ENCODE data around the gene ZNF805. TPM values are rescaled to one million over a fixed set of nuclear protein-coding genes. Genes with fewer than 3 reads are reported as not detected.

Gene ZNF805
- total RNA-seq, 3 donors from 2014 or later = 17.0 to 29.9 (median 19.8) TPM

DNA sequence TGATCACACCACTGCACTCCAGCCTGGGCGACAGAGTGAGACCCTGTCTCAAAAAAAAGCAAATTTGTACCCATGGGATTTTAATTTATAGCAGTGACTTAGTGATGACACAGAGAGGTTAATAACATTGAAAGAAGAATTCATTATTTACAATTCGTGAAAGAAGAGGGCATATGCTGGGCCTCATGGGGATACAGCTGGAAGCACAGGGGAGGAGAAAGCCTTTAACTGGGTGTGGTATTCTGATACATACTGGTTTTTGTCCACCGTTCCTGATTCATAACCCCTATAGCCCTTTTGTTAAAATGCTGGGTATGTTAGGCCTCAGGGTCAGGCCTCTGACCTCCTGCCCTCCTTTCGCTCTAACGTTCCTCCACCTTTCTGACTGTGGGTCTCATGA, 38.3 kb upstream of the ZNF805 start:
- H3K4me1 ChIP-seq = no peaks in the 10 kb centered on the region
- no peaks in the 10 kb centered on the region for H3K27me3 ChIP-seq
- H3K27ac ChIP-seq = no peak overlapping the region
- H3K9me3 ChIP-seq = peaks cover 7 to 45% of the 10 kb centered on the region in 2 donors
- TF ChIP-seq POLR2A (IDR thresholded peaks at IDR 0.05) (no peak), POLR2AphosphoS5 (IDR thresholded peaks at IDR 0.05) (no peak)
- TF ChIP-seq, protein P1, sequence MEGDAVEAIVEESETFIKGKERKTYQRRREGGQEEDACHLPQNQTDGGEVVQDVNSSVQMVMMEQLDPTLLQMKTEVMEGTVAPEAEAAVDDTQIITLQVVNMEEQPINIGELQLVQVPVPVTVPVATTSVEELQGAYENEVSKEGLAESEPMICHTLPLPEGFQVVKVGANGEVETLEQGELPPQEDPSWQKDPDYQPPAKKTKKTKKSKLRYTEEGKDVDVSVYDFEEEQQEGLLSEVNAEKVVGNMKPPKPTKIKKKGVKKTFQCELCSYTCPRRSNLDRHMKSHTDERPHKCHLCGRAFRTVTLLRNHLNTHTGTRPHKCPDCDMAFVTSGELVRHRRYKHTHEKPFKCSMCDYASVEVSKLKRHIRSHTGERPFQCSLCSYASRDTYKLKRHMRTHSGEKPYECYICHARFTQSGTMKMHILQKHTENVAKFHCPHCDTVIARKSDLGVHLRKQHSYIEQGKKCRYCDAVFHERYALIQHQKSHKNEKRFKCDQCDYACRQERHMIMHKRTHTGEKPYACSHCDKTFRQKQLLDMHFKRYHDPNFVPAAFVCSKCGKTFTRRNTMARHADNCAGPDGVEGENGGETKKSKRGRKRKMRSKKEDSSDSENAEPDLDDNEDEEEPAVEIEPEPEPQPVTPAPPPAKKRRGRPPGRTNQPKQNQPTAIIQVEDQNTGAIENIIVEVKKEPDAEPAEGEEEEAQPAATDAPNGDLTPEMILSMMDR (IDR thresholded peaks at IDR 0.05) = no peak
- no peak for DNase-seq (ENCODE audit: low spot score in 2 of 2)
- peaks cover 5% of the 10 kb centered on the region for H3K36me3 ChIP-seq
- no peak overlapping the region for H3K4me3 ChIP-seq
- intact Hi-C loops (cut with DNase I; ENCODE audit: low total_unique reads) = no loop called here

DNA sequence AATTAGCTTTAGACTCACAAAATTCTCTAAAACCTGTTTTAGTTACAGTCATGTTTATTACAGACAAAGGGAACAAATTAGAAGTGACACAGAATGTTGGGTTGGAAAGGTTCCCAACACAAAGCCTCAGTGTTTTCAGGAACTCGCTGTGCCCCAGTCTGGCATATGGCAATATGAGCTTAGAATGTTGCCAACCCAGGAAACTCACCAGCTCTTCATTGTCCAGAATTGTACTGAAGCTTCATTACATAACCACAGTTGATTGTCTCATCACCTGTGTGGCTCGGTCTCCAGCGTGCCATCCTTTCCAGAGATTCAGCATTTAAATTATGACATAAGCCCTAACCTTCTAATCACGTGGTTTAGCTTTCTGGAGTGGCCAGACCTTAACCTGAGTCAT, 30.1 kb upstream of the ZNF805 start:
- Histone ChIP-seq H3K27ac (no peak overlapping the region), H3K9me3 (peaks cover 45 to 52% of the 10 kb centered on the region in 2 donors)

DNA sequence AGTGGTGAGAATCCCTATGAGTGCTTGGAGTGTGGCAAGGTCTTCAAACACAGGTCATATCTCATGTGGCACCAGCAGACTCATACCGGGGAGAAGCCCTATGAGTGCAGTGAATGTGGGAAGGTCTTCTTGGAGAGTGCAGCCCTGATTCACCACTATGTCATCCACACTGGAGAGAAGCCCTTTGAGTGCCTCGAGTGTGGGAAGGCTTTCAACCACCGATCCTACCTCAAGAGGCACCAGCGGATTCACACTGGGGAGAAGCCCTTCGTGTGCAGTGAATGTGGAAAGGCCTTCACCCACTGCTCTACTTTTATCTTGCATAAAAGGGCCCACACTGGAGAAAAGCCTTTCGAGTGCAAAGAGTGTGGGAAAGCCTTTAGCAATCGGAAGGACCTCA, 28.3 kb upstream of the ZNF805 start:
- H3K27ac ChIP-seq = no peak overlapping the region

More for the DNA sequence above, 30.1 kb upstream of the ZNF805 start:
- Histone ChIP-seq H3K4me3 (no peak overlapping the region), H3K4me1 (no peaks in the 10 kb centered on the region), H3K36me3 (peaks cover 27% of the 10 kb centered on the region), H3K27me3 (no peaks in the 10 kb centered on the region)
- no peak for DNase-seq (ENCODE audit: low spot score in 2 of 2)
- no peak for TF ChIP-seq POLR2AphosphoS5 (IDR thresholded peaks at IDR 0.05)
- TF ChIP-seq POLR2A (IDR thresholded peaks at IDR 0.05) = no peak
- TF ChIP-seq, protein P1 (IDR thresholded peaks at IDR 0.05) = no peak
- intact Hi-C loops (cut with DNase I; ENCODE audit: low total_unique reads) = no loop called here

DNA sequence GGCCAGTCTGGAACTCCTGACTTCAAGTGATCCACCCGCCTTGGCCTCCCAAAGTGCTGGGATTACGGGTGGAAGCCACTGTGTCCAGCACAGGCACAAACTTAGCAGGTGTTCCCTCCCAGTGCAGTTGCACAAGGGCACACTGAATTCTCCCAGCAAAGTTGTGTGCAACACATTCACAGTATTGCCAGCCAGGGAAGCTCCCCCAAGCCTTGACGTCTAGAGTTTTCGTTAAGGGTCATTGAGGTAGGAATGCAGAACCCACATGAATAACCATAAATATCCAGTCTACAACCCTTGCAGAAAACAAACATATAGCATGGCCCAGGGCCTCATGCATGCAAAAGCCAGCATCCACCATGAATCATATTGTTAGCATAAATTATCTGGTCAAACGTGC, 12.9 kb upstream of the ZNF805 start:
- H3K4me3 ChIP-seq = no peak overlapping the region
- no peak overlapping the region for H3K27ac ChIP-seq
- DNase-seq (ENCODE audit: low spot score in 2 of 2) = no peak
- H3K9me3 ChIP-seq = peaks cover 0 to 13% of the 10 kb centered on the region in 2 donors
- H3K27me3 ChIP-seq = no peaks in the 10 kb centered on the region
- no peaks in the 10 kb centered on the region for H3K36me3 ChIP-seq
- TF ChIP-seq POLR2A (IDR thresholded peaks at IDR 0.05) (no peak), POLR2AphosphoS5 (IDR thresholded peaks at IDR 0.05) (no peak)
- TF ChIP-seq, protein P1 (IDR thresholded peaks at IDR 0.05) = no peak
- intact Hi-C loops (cut with DNase I; ENCODE audit: low total_unique reads) = no loop called here
- H3K4me1 ChIP-seq = no peaks in the 10 kb centered on the region

More for the DNA sequence above, 28.3 kb upstream of the ZNF805 start:
- peaks cover 27% of the 10 kb centered on the region for H3K36me3 ChIP-seq
- H3K4me3 ChIP-seq = peak overlapping the region in 1 of 3 donors; percentile 19
- H3K4me1 ChIP-seq = no peaks in the 10 kb centered on the region
- intact Hi-C loops (cut with DNase I; ENCODE audit: low total_unique reads) = no loop called here
- peaks cover 38 to 43% of the 10 kb centered on the region in 2 donors for H3K9me3 ChIP-seq
- DNase-seq (ENCODE audit: low spot score in 2 of 2) = no peak
- TF ChIP-seq POLR2A (IDR thresholded peaks at IDR 0.05) (no peak), POLR2AphosphoS5 (IDR thresholded peaks at IDR 0.05) (no peak)
- TF ChIP-seq, protein P1 (IDR thresholded peaks at IDR 0.05) = no peak
- H3K27me3 ChIP-seq = no peaks in the 10 kb centered on the region

DNA sequence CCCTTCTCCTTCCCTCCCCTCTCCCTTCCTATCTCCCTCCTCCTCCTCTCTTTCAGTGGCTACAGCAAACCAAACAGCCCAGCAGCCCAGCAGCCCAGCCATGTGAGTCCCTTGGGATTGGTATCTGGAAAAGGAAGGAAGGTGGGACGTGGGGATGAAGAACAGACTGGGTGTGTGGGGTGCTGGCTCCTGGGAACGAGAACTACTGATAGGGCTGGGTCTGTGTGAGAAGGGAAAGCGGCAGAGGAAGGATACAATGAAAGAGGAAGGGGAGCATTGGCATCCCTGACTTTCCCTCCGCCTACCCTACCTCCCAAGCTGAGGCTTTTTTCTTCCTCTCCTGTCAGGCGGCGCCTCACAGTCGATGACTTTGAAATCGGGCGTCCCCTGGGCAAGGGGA, 8.7 kb upstream of the ZNF805 start:
- H3K36me3 ChIP-seq = no peaks in the 10 kb centered on the region
- intact Hi-C loops (cut with DNase I; ENCODE audit: low total_unique reads) = loop anchor here (5.0 kb wide), 1 partner anchor 734 kb away; no protein-coding TSS in a partner anchor
- no peak for DNase-seq (ENCODE audit: low spot score in 2 of 2)
- no peak overlapping the region for H3K4me3 ChIP-seq
- no peak overlapping the region for H3K27ac ChIP-seq
- H3K4me1 ChIP-seq = no peaks in the 10 kb centered on the region
- TF ChIP-seq, protein P1 (IDR thresholded peaks at IDR 0.05) = no peak
- peaks cover 0 to 5% of the 10 kb centered on the region in 2 donors for H3K9me3 ChIP-seq
- H3K27me3 ChIP-seq = no peaks in the 10 kb centered on the region
